IPS-20b (cell line): ENCODE results near the gene NDUFA3.
"Not testable (repeated sequence)": the region's sequence is repeated elsewhere in the genome, so short reads cannot be mapped to it uniquely, and the experiment has no call there.

Source experiments
- H3K27ac ChIP-seq: one replicate; pipeline ENCODE4 v1.5.1; 2013; ENCODE audit warnings: low read length
- H3K27me3 ChIP-seq: 2 replicates; pipeline ENCODE4 v1.6.1; 2013; ENCODE audit warnings: mild to moderate bottlenecking, low read length, inconsistent platforms; ENCODE audit not compliant: insufficient read depth
- H3K36me3 ChIP-seq: 2 replicates; pipeline ENCODE4 v1.6.1; 2013; ENCODE audit warnings: low read depth, mild to moderate bottlenecking, inconsistent platforms, low read length, moderate library complexity; ENCODE audit not compliant: insufficient read depth
- H3K4me1 ChIP-seq: 2 replicates; pipeline ENCODE4 v1.6.1; 2013; ENCODE audit warnings: mild to moderate bottlenecking, control low read depth, inconsistent platforms, low read length, moderate library complexity; ENCODE audit not compliant: insufficient read depth
- H3K4me3 ChIP-seq: 2 replicates; pipeline ENCODE4 v1.5.1; 2013; ENCODE audit warnings: mild to moderate bottlenecking, low read length, inconsistent platforms
- H3K9ac ChIP-seq: 2 replicates; pipeline ENCODE4 v1.6.1; 2013; ENCODE audit warnings: low read depth, mild to moderate bottlenecking, inconsistent platforms, low read length, moderate library complexity
- H3K9me3 ChIP-seq: 2 replicates; pipeline ENCODE4 v1.6.1; 2013; ENCODE audit warnings: mild to moderate bottlenecking, low read depth, low read length, inconsistent platforms; ENCODE audit not compliant: insufficient read depth

The NDUFA3 gene

GRCh38 chr19:54095859-54096616, 6.6 kb upstream of the NDUFA3 start:
- H3K9ac ChIP-seq, H3K4me1 ChIP-seq, H3K27ac ChIP-seq, H3K36me3 ChIP-seq, H3K9me3 ChIP-seq: not testable (repeated sequence)
- Histone ChIP-seq H3K4me3 (peak overlapping the region; percentile 67; the same call in 1 of the 2 replicates), H3K27me3 (peaks cover 36% of the 10 kb centered on the region)

GRCh38 chr19:54096617-54097106, 6.0 kb upstream of the NDUFA3 start:
- Histone ChIP-seq H3K27me3 (peaks cover 36% of the 10 kb centered on the region), H3K36me3 (no peaks in the 10 kb centered on the region), H3K9me3 (no peaks in the 10 kb centered on the region), H3K27ac (no peak overlapping the region), H3K4me3 (peak overlapping the region; percentile 67; the same call in 1 of the 2 replicates), H3K4me1 (no peaks in the 10 kb centered on the region; the same call in 1 of the 2 replicates), H3K9ac (peak overlapping the region; percentile 46; the same call in 1 of the 2 replicates)

GRCh38 chr19:54099190-54099902, 3.3 kb upstream of the NDUFA3 start:
- H3K27ac ChIP-seq: no peak overlapping the region
- no peaks in the 10 kb centered on the region for H3K9me3 ChIP-seq
- H3K4me3 ChIP-seq: no peak overlapping the region
- 0 out of 2 replicates have a peak, but pooled peaks cover under 1% of the 10 kb centered on the region for H3K36me3 ChIP-seq
- H3K9ac ChIP-seq: no peak overlapping the region
- H3K4me1 ChIP-seq: no peaks in the 10 kb centered on the region; the same call in 1 of the 2 replicates
- H3K27me3 ChIP-seq: peaks cover 32% of the 10 kb centered on the region

GRCh38 chr19:54099903-54100255, 2.8 kb upstream of the NDUFA3 start:
- H3K9me3 ChIP-seq, H3K4me1 ChIP-seq, H3K36me3 ChIP-seq, H3K4me3 ChIP-seq, H3K27ac ChIP-seq, H3K9ac ChIP-seq: not testable (repeated sequence)
- peaks cover 27% of the 10 kb centered on the region for H3K27me3 ChIP-seq

- peaks cover 20% of the 10 kb centered on the region for H3K27me3 ChIP-seq
- no peak within 1 kb of the TSS for H3K27ac ChIP-seq
- H3K9me3 ChIP-seq: no peaks in the 10 kb centered on the region
- H3K9ac ChIP-seq: no peak within 1 kb of the TSS
- peaks cover 8% of the 10 kb centered on the region for H3K36me3 ChIP-seq
- H3K4me3 ChIP-seq: no peak within 1 kb of the TSS
- no peaks in the 10 kb centered on the region; the same call in 1 of the 2 replicates for H3K4me1 ChIP-seq
These were observed 2.1 kb upstream of the NDUFA3 start, which contains the start of gene OSCAR for GRCh38 chr19:54100561-54100960. OSCAR (minus strand) TSS chr19:54100803; CDS start chr19:54100792, 11 bp downstream.

GRCh38 chr19:54104998-54105715, 2.5 kb downstream of the NDUFA3 start:
- H3K36me3 ChIP-seq: peaks cover 54% of the 10 kb centered on the region
- no peaks in the 10 kb centered on the region for H3K4me1 ChIP-seq
- H3K9me3 ChIP-seq: no peaks in the 10 kb centered on the region
- H3K27me3 ChIP-seq: no peaks in the 10 kb centered on the region
- no peak overlapping the region for H3K27ac ChIP-seq
- H3K9ac ChIP-seq: no peak overlapping the region
- H3K4me3 ChIP-seq: no peak overlapping the region

- Histone ChIP-seq H3K27ac (no peak overlapping the region), H3K4me3 (no peak overlapping the region), H3K9me3 (no peaks in the 10 kb centered on the region), H3K27me3 (no peaks in the 10 kb centered on the region), H3K36me3 (peaks cover 60% of the 10 kb centered on the region), H3K9ac (no peak overlapping the region), H3K4me1 (no peaks in the 10 kb centered on the region)
These were observed 3.1 kb downstream of the NDUFA3 start for GRCh38 chr19:54105796-54106195.

- no peak overlapping the region for H3K4me3 ChIP-seq
- no peaks in the 10 kb centered on the region for H3K27me3 ChIP-seq
- H3K4me1 ChIP-seq: no peaks in the 10 kb centered on the region
- no peaks in the 10 kb centered on the region for H3K9me3 ChIP-seq
- H3K36me3 ChIP-seq: peaks cover 65% of the 10 kb centered on the region
- no peak overlapping the region for H3K27ac ChIP-seq
- H3K9ac ChIP-seq: no peak overlapping the region
These were observed 4.1 kb downstream of the NDUFA3 start for GRCh38 chr19:54106716-54107115.

- no peak overlapping the region for H3K4me3 ChIP-seq
- H3K9ac ChIP-seq: no peak overlapping the region
- no peak overlapping the region for H3K27ac ChIP-seq
- no peaks in the 10 kb centered on the region for H3K9me3 ChIP-seq
- H3K27me3 ChIP-seq: no peaks in the 10 kb centered on the region
- H3K36me3 ChIP-seq: peaks cover 74% of the 10 kb centered on the region
- H3K4me1 ChIP-seq: no peaks in the 10 kb centered on the region
These were observed 5.3 kb downstream of the NDUFA3 start for GRCh38 chr19:54107876-54108490.

GRCh38 chr19:54108496-54108895, 5.8 kb downstream of the NDUFA3 start:
- Histone ChIP-seq H3K9ac (no peak overlapping the region), H3K4me1 (no peaks in the 10 kb centered on the region), H3K4me3 (no peak overlapping the region), H3K36me3 (peaks cover 79% of the 10 kb centered on the region), H3K27me3 (no peaks in the 10 kb centered on the region), H3K27ac (no peak overlapping the region), H3K9me3 (no peaks in the 10 kb centered on the region)

- Histone ChIP-seq H3K9ac (no peak overlapping the region), H3K9me3 (no peaks in the 10 kb centered on the region), H3K4me3 (no peak overlapping the region), H3K4me1 (no peaks in the 10 kb centered on the region), H3K36me3 (peaks cover 82% of the 10 kb centered on the region), H3K27me3 (no peaks in the 10 kb centered on the region), H3K27ac (no peak overlapping the region)
These were observed 7.0 kb downstream of the NDUFA3 start for GRCh38 chr19:54109651-54110050.
